ENCODE data around the gene MRPL49. TPM values are rescaled to one million over a fixed set of nuclear protein-coding genes. Genes with fewer than 3 reads are reported as not detected.

MRPL49 gene
- total RNA-seq, 1 experiment from 2014 or later: 111 TPM

DNA sequence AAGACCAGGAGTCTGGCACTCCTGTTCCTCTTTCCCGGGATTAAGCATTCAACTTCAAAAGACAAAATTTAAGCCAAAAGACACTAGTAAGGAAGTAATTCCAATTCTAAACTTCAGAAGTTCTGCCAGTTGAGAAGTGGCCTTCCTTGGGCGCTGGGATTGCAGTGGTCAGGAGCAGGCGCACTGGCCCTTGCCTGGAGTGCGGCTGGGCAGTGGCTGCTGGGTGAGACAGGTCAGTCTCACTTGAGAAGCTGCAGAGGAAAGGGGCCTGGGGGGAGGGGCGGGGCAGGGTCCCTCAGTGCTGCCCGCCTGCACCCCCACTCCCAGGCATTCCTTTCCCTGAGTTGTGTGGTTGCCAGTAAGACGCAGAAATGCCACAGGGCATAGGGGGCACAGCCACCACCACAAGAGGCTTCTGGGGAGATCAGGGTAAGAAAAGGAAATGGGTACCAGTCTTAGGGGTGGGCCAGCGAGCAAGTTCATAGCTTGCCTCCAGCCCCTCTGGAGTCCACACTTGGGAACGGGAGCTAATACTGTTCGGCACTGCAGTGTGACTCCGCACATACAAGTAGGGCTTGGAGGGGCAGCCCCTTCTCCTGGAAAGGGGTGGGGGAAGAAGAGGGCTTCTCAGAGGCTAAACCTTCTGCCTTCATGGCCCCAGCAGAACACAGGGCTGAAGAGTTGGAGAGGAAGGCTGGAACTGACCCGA, 5.5 kb downstream of the MRPL49 start:
- Histone ChIP-seq H3K4me3 (ENCODE audit: low read depth in 2 of 2, low read length in 2 of 2) (no peak overlapping the region), H3K27ac (ENCODE audit: low read length) (no peak overlapping the region), H3K36me3 (ENCODE audit: control insufficient read depth, insufficient read depth, low read length) (peaks cover 19% of the 10 kb centered on the region), H3K4me1 (ENCODE audit: control insufficient read depth, insufficient read depth, low read length) (peaks cover 3% of the 10 kb centered on the region), H3K9me3 (ENCODE audit: control insufficient read depth, insufficient read depth, low read depth, low read length) (no peaks in the 10 kb centered on the region), H3K27me3 (ENCODE audit: control insufficient read depth, insufficient read depth, low read length) (no peaks in the 10 kb centered on the region)
- in situ Hi-C loops (cut with HindIII; ENCODE audit: low pct_unique_long_range_greater_than_20kb, low sequenced_read_pairs): no loop called here
- TF ChIP-seq, protein P1, sequence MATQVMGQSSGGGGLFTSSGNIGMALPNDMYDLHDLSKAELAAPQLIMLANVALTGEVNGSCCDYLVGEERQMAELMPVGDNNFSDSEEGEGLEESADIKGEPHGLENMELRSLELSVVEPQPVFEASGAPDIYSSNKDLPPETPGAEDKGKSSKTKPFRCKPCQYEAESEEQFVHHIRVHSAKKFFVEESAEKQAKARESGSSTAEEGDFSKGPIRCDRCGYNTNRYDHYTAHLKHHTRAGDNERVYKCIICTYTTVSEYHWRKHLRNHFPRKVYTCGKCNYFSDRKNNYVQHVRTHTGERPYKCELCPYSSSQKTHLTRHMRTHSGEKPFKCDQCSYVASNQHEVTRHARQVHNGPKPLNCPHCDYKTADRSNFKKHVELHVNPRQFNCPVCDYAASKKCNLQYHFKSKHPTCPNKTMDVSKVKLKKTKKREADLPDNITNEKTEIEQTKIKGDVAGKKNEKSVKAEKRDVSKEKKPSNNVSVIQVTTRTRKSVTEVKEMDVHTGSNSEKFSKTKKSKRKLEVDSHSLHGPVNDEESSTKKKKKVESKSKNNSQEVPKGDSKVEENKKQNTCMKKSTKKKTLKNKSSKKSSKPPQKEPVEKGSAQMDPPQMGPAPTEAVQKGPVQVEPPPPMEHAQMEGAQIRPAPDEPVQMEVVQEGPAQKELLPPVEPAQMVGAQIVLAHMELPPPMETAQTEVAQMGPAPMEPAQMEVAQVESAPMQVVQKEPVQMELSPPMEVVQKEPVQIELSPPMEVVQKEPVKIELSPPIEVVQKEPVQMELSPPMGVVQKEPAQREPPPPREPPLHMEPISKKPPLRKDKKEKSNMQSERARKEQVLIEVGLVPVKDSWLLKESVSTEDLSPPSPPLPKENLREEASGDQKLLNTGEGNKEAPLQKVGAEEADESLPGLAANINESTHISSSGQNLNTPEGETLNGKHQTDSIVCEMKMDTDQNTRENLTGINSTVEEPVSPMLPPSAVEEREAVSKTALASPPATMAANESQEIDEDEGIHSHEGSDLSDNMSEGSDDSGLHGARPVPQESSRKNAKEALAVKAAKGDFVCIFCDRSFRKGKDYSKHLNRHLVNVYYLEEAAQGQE (IDR thresholded peaks at IDR 0.05; ENCODE audit: insufficient read depth in 1 of 2, low read depth in 2 of 2, low read length in 1 of 2): no peak
- no peak for TF ChIP-seq CTCF (IDR thresholded peaks at IDR 0.05)
- TF ChIP-seq POLR2AphosphoS5 (IDR thresholded peaks at IDR 0.05; ENCODE audit: low read depth, low read length): no peak; the same call in none of the 2 replicates
- no peak for TF ChIP-seq SIN3A (IDR thresholded peaks at IDR 0.05; ENCODE audit: borderline replicate concordance, insufficient read depth, low read depth, low read length)
- no peak for TF ChIP-seq TCF7L2 (IDR thresholded peaks at IDR 0.05; ENCODE audit: low read depth, low read length)
- CTCF ChIA-PET: no interaction called here
- no TSS peak for BruUV-seq (replicated peaks)
- intact Hi-C loops (cut with micrococcal nuclease; ENCODE audit: unreplicated experiment): no loop called here
- ATAC-seq (peak; percentile 2; the same call in 1 of the 2 replicates), DNase-seq (ENCODE audit: low read depth, low spot score) (no peak)
- POLR2A ChIA-PET: no interaction called here

DNA sequence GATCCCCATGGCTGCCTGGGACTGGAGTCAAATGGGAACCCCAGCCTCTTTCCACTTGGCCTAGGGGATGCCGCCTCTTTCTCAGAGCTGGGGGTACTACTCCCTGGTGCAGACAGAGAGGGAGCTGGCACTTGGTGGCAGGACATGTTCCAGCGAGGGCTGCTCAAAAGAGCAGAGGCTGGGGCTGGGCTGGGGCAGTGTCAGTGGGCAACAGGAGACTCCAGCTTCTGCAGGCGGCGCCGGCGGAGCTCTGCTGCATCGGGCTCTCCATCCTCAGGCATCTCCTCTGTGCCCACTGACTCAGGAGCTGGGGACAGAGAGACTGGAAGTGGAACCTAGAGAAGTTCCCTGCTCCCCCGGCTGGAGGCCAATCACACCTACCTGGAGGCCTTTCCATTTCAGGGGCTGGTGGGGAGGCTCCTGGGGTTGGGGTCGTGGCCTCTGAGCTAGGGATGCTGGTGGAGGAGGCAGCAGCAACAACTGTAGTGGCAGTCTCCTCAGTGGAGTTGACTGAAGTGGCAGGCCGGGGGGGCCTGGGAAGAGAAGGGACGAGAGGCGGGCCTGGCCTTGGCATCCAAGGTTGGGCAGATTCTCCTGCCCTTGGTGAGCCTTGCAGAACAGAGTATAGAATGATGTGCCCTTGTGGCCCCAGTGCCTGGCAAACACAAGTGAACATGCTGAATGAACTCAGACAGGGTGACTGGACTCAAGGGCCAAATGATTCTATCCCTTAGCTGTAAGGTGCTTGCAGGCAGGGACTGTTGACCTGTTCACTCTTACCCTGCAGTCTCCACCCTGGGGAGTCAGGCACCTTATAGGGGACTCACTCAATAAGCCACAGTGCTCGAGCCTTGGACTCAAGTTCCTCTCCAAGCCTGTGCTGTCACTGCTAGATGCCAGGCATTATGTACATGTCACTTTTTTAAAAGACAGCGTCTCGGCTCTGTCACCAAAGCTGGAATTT, 6.3 kb downstream of the MRPL49 start:
- peaks cover 19% of the 10 kb centered on the region for H3K36me3 ChIP-seq (ENCODE audit: control insufficient read depth, insufficient read depth, low read length)
- no peaks in the 10 kb centered on the region for H3K27me3 ChIP-seq (ENCODE audit: control insufficient read depth, insufficient read depth, low read length)
- H3K27ac ChIP-seq (ENCODE audit: low read length): no peak overlapping the region
- peaks cover 8% of the 10 kb centered on the region for H3K4me1 ChIP-seq (ENCODE audit: control insufficient read depth, insufficient read depth, low read length)
- DNase-seq (ENCODE audit: low read depth, low spot score) (no peak), ATAC-seq (peak; percentile 12)
- intact Hi-C loops (cut with micrococcal nuclease; ENCODE audit: unreplicated experiment) (no loop called here), in situ Hi-C loops (cut with HindIII; ENCODE audit: low pct_unique_long_range_greater_than_20kb, low sequenced_read_pairs) (no loop called here)
- no peak overlapping the region for H3K4me3 ChIP-seq (ENCODE audit: low read depth in 2 of 2, low read length in 2 of 2)
- TF ChIP-seq SIN3A (IDR thresholded peaks at IDR 0.05; ENCODE audit: borderline replicate concordance, insufficient read depth, low read depth, low read length) (no peak), CTCF (IDR thresholded peaks at IDR 0.05) (no peak), TCF7L2 (IDR thresholded peaks at IDR 0.05; ENCODE audit: low read depth, low read length) (no peak), POLR2AphosphoS5 (IDR thresholded peaks at IDR 0.05; ENCODE audit: low read depth, low read length) (0 out of 2 replicates have a peak, but pooled peaks have one; percentile 29)
- TF ChIP-seq, protein P1 (IDR thresholded peaks at IDR 0.05; ENCODE audit: insufficient read depth in 1 of 2, low read depth in 2 of 2, low read length in 1 of 2): no peak
- CTCF ChIA-PET: interaction anchor here (0.6 kb wide), 1 partner anchor 99 kb away, joined by 3 read pairs; no protein-coding TSS in a partner anchor
- H3K9me3 ChIP-seq (ENCODE audit: control insufficient read depth, insufficient read depth, low read depth, low read length): no peaks in the 10 kb centered on the region
- BruUV-seq (replicated peaks): no TSS peak
- POLR2A ChIA-PET: interaction anchor here (0.6 kb wide), 1 partner anchor 24 kb away, joined by 3 read pairs; no protein-coding TSS in a partner anchor

All from Panc1 (cell line).